Stimulated activated CD8-positive, alpha-beta memory T cell treated with anti-CD3 and anti-CD28 coated beads, Interleukin-4, amount 100 ng/mL, for 1 hour (primary cell): ENCODE data around the gene BMP15.

Source experiments
- DNase-seq, 2 donors: peaks; one replicate each; pipeline ENCODE4 v3.0.0-alpha.2; 2020; ENCODE audit warnings: low read depth in 2 of 2, low spot score in 1 of 2

BMP15 gene

GRCh38 chrX:50910685-50911176, at the start of gene BMP15:
Gene BMP15 (plus strand): TSS chrX:50910735. CDS start chrX:50910784, 49 bp downstream.
- no peak for DNase-seq

GRCh38 chrX:50863471-50863870, 47.1 kb upstream of the BMP15 start:
- DNase-seq = no peak

- no peak for DNase-seq
Observed at GRCh38 chrX:50865311-50865710, 45.2 kb upstream of the BMP15 start.

GRCh38 chrX:50871922-50872453, 38.5 kb upstream of the BMP15 start:
- DNase-seq = no peak

- no peak for DNase-seq
Observed at GRCh38 chrX:50874876-50875275, 35.7 kb upstream of the BMP15 start.

- DNase-seq = no peak
Observed at GRCh38 chrX:50876551-50876950, 34.0 kb upstream of the BMP15 start.

GRCh38 chrX:50877310-50877709, 33.2 kb upstream of the BMP15 start:
- DNase-seq = no peak

- DNase-seq = no peak
Observed at GRCh38 chrX:50881028-50881427, 29.5 kb upstream of the BMP15 start.

GRCh38 chrX:50888884-50889283, 21.7 kb upstream of the BMP15 start:
- DNase-seq = no peak

GRCh38 chrX:50889582-50889981, 21.0 kb upstream of the BMP15 start:
- DNase-seq = no peak

- no peak for DNase-seq
Observed at GRCh38 chrX:50893047-50893446, 17.5 kb upstream of the BMP15 start.

- DNase-seq = no peak
Observed at GRCh38 chrX:50893466-50893865, 17.1 kb upstream of the BMP15 start.

GRCh38 chrX:50905334-50905733, 5.2 kb upstream of the BMP15 start:
- no peak for DNase-seq

- no peak for DNase-seq
Observed at GRCh38 chrX:50913520-50913919, 3.0 kb downstream of the BMP15 start.

GRCh38 chrX:50920132-50920531, 9.6 kb downstream of the BMP15 start:
- no peak for DNase-seq

- DNase-seq = no peak
Observed at GRCh38 chrX:50927127-50927526, 16.6 kb downstream of the BMP15 start.

GRCh38 chrX:50941638-50942037, 31.1 kb downstream of the BMP15 start:
- no peak for DNase-seq

- no peak for DNase-seq
Observed at GRCh38 chrX:50942471-50942870, 31.9 kb downstream of the BMP15 start.

GRCh38 chrX:50952406-50952805, 41.9 kb downstream of the BMP15 start:
- DNase-seq = no peak

GRCh38 chrX:50953832-50954231, 43.3 kb downstream of the BMP15 start:
- DNase-seq = no peak

- no peak for DNase-seq
Observed at GRCh38 chrX:50962156-50962555, 51.6 kb downstream of the BMP15 start.

GRCh38 chrX:50963842-50964241, 53.3 kb downstream of the BMP15 start:
- DNase-seq = no peak
